RWPE2 (cell line): ENCODE results near the gene RNF208.

Experiments used
- ATAC-seq: fragments of 200-7000 bp; cut with Tn5 transposase; 3 replicates; pipeline ENCODE4 v1.9.1; 2021; ENCODE audit warnings: low read depth
- DNase-seq: peaks from one replicate; pipeline ENCODE4 v3.0.0-alpha.2; 2020; ENCODE audit warnings: low spot score
- H3K27ac ChIP-seq: fragments of 450-650 bp; 2 replicates; pipeline ENCODE4 v1.5.1; 2017; ENCODE audit warnings: mild to moderate bottlenecking; ENCODE audit not compliant: poor library complexity, severe bottlenecking
- H3K27me3 ChIP-seq: fragments of 250-450 bp; sonication (Bioruptor Pico); 2 replicates; pipeline ENCODE4 v1.5.1; 2021; ENCODE audit warnings: mild to moderate bottlenecking, moderate library complexity; ENCODE audit not compliant: insufficient read depth, poor library complexity, severe bottlenecking
- H3K36me3 ChIP-seq: fragments of 250-450 bp; sonication (Bioruptor Pico); 2 replicates; pipeline ENCODE4 v1.5.1; 2020; ENCODE audit warnings: low read depth, mild to moderate bottlenecking, moderate library complexity
- H3K4me1 ChIP-seq: fragments of 250-450 bp; sonication (Bioruptor Pico); 2 replicates; pipeline ENCODE4 v1.5.1; 2021; ENCODE audit warnings: mild to moderate bottlenecking, moderate library complexity; ENCODE audit not compliant: insufficient read depth, poor library complexity, severe bottlenecking
- H3K4me3 ChIP-seq: fragments of 250-450 bp; sonication (Bioruptor Pico); 2 replicates; pipeline ENCODE4 v1.5.1; 2021; ENCODE audit warnings: mild to moderate bottlenecking, moderate library complexity; ENCODE audit not compliant: severe bottlenecking
- H3K9me3 ChIP-seq: fragments of 250-450 bp; sonication (Bioruptor Pico); 2 replicates; pipeline ENCODE4 v1.5.1; 2021; ENCODE audit warnings: mild to moderate bottlenecking, moderate library complexity; ENCODE audit not compliant: severe bottlenecking
- CTCF ChIP-seq: fragments of 450-650 bp; IDR thresholded peaks from one replicate; pipeline ENCODE4 v1.5.1; 2017; ENCODE audit warnings: mild to moderate bottlenecking, moderate library complexity; ENCODE audit not compliant: poor library complexity, severe bottlenecking

The RNF208 gene

GRCh38 chr9:137191245-137191644 is 30.8 kb downstream of the RNF208 start:
- peaks cover 15% of the 10 kb centered on the region for H3K4me1 ChIP-seq
- no peak for TF ChIP-seq CTCF
- H3K27ac ChIP-seq: no peak overlapping the region
- H3K9me3 ChIP-seq: no peaks in the 10 kb centered on the region
- no peak for DNase-seq
- H3K27me3 ChIP-seq: no peaks in the 10 kb centered on the region
- no peak for ATAC-seq
- peaks cover 20% of the 10 kb centered on the region for H3K36me3 ChIP-seq
- H3K4me3 ChIP-seq: no peak overlapping the region

DNA sequence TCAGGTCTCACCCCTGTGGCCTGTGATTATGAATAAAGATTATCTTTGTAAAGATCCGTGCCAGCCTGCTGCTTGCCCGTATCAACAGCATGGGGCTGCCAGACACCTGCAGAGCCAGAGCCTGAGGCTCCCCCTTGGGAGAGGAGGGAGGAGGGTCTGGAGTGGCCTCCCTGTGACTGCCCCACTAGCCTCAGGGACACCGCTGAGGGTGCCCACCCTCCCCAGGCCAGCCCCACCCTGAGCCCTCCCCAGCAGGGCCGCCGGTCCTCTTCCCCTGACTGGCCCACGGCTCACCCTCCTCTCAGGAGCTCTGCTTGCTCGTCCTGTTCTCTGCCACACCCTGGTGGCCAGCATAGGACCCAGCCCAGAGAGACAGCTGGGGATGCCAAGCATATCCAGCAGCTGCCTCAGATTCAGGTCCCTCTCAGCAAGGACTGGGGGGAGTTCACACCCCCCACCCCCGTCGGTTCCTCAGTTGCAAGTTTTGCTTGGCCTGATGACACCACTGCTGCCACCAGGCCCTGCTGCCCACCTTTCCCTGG is 31.7 kb downstream of the RNF208 start:
- no peak overlapping the region for H3K4me3 ChIP-seq
- H3K27ac ChIP-seq: no peak overlapping the region
- ATAC-seq (no peak), DNase-seq (no peak)
- peaks cover 20% of the 10 kb centered on the region for H3K36me3 ChIP-seq
- no peaks in the 10 kb centered on the region for H3K9me3 ChIP-seq
- H3K4me1 ChIP-seq: peaks cover 14% of the 10 kb centered on the region
- TF ChIP-seq CTCF: no peak
- no peaks in the 10 kb centered on the region for H3K27me3 ChIP-seq

GRCh38 chr9:137189297-137190295 is 32.4 kb downstream of the RNF208 start:
- Histone ChIP-seq H3K36me3 (peaks cover 20% of the 10 kb centered on the region), H3K27me3 (no peaks in the 10 kb centered on the region), H3K9me3 (no peaks in the 10 kb centered on the region), H3K4me3 (peak overlapping the region; percentile 52), H3K4me1 (peaks cover 6% of the 10 kb centered on the region), H3K27ac (peak overlapping the region; percentile 73)
- ATAC-seq (peak; percentile 13), DNase-seq (no peak)
- no peak for TF ChIP-seq CTCF

GRCh38 chr9:137188490-137189296 is 33.3 kb downstream of the RNF208 start, which contains the start of the genes ANAPC2 and SSNA1:
TSS of gene ANAPC2 (minus strand) at chr9:137188560. CDS start at chr9:137188532, 28 bp downstream.
TSS of gene SSNA1 (plus strand) at chr9:137188676. CDS start at chr9:137188727, 51 bp downstream.
- Histone ChIP-seq H3K4me3 (peak within 1 kb of the TSS; percentile 52), H3K27ac (peak within 1 kb of the TSS; percentile 73), H3K36me3 (peaks cover 20% of the 10 kb centered on the region), H3K4me1 (peaks cover 5% of the 10 kb centered on the region), H3K27me3 (no peaks in the 10 kb centered on the region), H3K9me3 (no peaks in the 10 kb centered on the region)
- ATAC-seq (peak; percentile 74), DNase-seq (peak; percentile 88)
- peak; percentile 72 for TF ChIP-seq CTCF
